GM19372 (cell line): ENCODE data around the gene RAB11FIP2.
"Not testable (repeated sequence)": the region's sequence is repeated elsewhere in the genome, so short reads cannot be mapped to it uniquely, and the experiment has no call there.

ENCODE experiments used
- ATAC-seq: cut with Tn5 transposase; IDR thresholded peaks from one replicate; pipeline ENCODE4 v1.9.1; 2021; ENCODE audit warnings: mild to moderate bottlenecking, low read depth, moderate library complexity; ENCODE audit not compliant: unreplicated experiment

Gene RAB11FIP2, protein sequence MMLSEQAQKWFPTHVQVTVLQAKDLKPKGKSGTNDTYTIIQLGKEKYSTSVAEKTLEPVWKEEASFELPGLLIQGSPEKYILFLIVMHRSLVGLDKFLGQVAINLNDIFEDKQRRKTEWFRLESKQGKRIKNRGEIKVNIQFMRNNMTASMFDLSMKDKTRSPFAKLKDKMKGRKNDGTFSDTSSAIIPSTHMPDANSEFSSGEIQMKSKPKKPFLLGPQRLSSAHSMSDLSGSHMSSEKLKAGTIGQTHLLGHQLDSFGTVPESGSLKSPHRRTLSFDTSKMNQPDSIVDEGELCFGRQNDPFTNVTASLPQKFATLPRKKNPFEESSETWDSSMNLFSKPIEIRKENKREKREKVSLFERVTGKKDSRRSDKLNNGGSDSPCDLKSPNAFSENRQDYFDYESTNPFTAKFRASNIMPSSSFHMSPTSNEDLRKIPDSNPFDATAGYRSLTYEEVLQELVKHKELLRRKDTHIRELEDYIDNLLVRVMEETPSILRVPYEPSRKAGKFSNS

DNA sequence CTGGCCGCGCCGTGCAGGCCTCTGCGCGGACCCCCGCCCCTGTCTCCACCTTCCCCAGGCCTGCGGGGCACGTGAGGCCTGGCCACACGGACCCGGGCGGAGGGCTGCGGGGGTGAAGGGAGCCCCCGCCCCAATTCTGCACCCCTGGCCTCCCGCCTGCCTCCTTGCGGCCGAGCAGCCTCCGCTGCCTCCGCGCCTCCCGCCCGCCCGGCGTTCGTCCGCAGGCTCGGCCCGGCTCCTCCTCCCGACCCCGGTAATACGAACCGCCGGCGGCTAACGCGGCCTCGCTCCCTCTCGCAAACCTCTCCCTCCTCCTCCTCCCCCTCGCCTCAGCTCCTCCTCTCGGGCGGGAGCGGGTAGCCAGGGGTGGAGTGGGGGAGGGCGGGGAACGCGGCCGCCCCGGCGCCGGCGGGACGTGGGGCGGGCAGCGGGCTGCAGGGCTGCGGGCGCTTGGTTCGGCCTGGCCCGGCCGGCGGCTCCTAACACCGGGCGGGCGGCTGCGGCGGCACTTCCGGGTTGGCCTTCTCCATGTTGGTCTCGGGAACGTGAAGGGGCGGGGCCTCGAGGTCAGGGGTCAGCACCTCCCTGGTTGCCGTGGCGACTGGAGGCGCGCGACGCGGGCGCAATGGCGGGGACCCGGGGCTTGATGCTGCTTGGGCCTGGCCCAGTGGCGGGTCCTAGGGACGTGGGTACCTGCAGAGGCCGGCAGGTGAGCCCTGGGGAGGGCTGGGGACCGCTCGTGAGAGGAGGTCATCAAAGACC, at the start of gene RAB11FIP2:
Gene RAB11FIP2 (minus strand): TSS at position 547 of the 762 bp plus-strand sequence. CDS start 778 bp downstream, outside the sequence.
- peak; percentile 90 for ATAC-seq

DNA sequence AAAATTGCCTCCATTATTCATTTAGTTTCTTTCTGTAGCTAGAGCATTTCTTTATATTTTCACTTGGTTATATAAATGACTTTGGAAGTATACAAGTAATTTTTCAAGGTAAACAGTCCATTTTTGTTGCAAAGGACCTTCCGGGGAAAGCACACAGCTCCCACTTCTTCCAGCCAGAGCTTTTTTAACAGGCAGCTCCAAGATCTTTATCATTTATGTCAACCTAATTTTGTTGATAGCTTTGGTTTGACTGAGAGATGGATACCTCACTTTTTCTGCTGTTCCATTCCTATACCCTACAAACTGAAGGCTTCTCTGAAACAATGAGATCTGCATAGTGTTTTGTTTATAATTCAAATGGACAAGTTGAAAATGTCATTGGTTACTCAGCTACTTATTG, 49.3 kb upstream of the RAB11FIP2 start:
- ATAC-seq: no peak

DNA sequence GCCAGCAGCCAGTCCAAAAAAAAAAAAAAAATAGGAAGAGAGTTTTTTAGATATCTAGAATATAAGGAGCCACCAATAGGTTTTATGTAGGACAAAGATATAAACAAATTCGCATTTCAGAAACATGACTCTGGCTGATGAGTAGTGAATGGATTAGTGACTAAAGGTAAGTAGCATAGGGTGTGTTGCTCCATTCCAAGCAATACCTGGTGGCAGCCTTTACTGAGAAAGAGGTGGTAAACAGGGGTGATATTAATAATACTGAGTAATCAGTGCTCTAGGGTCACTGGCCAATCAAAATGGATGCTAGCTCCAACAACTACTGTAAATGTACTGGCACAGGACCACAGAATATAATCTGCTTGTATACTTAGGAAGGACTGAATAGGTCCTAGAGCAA, 45.5 kb upstream of the RAB11FIP2 start:
- no peak for ATAC-seq

DNA sequence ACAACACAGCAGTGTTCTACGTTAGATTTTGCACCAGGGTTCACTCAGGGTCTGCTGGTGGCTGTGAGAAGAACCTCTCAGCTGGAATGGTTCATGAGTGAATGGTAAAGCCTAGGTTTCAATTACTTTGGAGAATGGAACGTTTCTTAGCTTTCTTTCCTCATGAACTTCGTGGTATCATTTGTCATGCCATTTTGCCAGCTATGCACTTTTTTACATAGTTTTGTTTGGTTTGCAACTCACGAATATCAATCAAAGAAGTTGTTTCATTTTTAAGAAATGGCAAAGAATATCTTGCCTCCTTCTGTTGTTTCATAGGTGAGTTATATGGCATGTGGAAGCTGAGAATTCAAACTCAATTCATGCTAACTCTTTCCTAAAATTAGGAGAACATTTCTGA, 34.1 kb upstream of the RAB11FIP2 start:
- ATAC-seq: no peak

DNA sequence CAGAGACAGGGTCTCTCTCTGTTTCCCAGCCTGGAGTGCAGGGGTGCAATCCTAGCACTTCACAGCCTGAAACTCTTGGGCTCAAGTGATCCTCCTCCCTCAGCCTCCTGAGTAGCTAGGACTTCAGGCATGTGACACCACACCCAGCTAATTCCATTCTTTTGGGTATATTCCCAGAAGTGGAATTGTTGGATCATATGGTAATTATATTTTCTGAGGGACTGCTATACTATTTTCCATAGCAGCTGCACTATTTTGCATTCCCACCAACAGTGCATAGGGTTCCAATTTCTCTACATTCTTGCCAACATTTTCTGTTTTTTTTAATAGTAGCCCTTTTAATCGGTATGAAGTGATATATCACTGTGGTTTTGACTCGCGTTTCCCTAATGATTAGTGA, 30.0 kb upstream of the RAB11FIP2 start:
- no peak for ATAC-seq

DNA sequence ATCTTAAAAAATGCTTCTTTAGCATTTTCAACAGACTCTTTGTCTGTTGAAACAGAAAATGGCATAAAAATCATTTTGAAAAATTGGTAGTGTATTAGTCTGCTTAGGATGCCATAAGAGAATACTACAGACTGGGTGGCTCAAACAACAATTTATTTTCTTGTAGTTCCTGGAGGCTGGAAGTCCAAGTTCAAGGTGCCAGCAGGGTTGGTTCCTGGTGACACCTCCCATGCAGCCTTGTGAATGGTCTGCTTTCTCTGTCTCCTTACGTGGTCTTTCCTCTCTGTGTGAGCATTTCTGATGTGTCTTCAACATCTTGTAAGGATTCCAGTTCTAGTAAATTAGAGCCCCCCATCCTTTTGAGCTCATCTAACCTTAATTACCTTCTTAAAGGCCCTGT, 26.1 kb upstream of the RAB11FIP2 start:
- no peak for ATAC-seq

DNA sequence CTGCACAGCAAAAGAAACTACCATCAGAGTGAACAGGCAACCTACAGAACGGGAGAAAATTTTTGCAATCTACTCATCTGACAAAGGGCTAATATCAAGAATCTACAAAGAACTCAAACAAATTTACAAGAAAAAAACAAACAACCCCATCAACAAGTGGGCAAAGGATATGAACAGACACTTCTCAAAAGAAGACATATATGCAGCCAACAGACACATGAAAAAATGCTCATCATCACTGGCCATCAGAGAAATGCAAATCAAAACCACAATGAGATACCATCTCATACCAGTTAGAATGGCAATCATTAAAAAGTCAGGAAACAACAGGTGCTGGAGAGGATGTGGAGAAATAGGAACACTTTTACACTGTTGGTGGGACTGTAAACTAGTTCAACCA, 20.6 kb upstream of the RAB11FIP2 start:
- not testable (repeated sequence) for ATAC-seq

DNA sequence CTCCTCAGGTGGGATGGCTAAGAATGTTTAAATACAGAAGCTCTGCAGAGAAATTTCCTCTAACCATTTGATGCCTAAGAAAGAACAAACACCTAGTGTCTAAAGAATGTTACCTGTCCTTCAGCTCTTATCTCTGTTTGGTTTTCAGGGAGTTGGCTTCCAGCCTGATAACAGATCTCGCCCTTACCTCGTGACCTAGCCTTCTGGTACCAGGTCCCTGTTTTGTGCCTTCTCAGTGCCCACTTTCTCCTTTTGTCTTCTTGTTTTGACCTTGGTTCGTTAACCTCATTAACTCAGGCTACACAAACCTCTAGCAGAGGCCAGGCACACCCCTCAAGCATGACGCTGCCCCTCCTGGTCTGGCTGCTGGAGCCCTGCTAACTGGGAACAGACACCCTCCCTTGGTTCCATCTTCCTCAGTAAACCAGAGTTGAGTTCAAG, 16.1 kb upstream of the RAB11FIP2 start:
- ATAC-seq: no peak

DNA sequence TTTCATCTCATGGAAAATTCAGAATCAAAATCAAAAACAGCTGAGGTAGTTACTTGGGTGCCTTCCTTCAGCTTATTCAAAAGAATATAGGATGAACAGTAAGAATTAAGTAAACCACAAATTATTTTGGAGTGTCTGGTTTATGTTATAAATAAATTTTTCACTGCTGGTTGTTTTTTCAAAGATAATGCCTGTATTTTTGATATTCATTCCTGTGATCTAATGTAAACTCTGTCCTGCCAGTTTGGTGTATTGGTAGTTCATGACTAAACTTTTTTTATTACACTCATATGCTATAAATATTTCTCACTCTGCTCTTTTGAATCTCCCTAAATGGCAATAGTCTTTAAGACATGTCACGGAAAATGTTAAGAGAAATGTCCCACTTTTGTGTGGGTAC, 11.6 kb upstream of the RAB11FIP2 start:
- ATAC-seq: no peak

DNA sequence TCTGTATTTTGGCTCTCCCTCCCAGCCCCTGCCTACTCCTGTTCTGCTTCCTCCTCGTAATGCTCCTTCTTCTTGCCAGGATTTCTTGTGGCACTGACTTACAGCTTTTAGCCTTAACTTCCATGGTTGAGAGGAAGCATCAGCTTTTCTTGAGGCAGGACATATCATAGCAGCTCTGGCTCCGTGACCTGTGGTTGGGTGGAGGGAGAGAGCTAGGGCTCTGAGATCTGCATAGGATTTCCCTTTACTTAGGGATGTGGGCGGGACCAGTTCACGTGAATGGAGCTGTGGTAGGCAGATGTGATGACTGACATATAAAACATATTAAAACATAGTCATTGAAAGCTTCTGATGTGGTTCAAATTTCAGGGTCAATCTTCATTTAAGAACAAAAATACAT, 10.6 kb upstream of the RAB11FIP2 start:
- ATAC-seq: no peak

DNA sequence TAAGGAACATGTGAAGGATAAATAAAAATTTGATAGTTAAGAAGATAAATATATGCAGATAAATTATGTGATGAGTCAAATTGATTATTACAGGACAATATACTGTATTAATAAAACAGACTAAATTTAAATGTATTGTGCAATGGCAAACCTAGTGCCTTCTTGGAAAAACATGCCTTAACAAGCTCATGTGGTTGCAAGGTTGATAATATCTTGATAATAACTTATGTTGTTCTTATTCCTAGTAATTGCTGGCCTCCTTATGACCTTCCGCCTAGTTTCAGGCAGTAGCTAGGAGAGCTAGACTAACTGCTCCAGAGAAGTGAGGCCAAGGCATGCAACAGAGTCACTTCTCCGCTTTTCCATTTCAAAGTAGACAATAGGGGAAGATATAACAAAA, 7.6 kb upstream of the RAB11FIP2 start:
- ATAC-seq: no peak

DNA sequence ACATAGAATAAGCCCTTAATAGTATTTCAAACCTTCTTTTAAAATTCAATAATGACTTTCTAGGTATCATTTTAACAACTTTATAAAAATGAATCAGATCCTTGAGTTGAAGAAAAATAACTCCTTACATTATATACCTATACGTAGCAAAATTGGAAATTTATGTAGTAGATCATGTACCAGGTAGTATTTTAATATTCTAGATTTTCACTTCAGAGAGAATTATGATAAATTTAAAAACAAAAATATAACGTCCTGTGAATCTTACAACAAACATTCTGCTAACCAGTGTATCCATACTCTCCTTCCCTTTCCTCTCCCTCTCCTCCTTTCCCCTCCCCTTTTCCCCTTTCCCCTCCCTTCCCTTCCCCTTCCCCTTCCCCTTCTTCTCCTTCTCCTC, 6.1 kb upstream of the RAB11FIP2 start:
- ATAC-seq: no peak

DNA sequence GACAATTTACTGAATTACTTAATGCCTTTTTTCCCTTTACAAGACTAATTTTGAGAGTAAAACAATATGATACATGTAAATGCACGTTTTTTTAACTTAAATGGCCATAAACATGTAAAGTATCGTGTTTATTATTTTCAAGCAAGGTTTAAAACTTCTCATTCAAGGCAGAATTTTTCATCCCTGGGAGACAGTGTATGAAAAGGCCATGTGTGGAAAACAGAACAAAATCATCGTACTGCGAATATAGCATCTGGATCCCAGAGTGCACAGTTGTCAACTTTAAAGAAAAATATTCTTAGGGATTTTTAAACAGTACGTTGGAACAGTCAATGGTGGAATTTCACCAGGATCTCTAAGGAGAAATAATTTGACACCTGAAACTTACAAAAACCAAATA, 1.1 kb upstream of the RAB11FIP2 start:
- no peak for ATAC-seq

DNA sequence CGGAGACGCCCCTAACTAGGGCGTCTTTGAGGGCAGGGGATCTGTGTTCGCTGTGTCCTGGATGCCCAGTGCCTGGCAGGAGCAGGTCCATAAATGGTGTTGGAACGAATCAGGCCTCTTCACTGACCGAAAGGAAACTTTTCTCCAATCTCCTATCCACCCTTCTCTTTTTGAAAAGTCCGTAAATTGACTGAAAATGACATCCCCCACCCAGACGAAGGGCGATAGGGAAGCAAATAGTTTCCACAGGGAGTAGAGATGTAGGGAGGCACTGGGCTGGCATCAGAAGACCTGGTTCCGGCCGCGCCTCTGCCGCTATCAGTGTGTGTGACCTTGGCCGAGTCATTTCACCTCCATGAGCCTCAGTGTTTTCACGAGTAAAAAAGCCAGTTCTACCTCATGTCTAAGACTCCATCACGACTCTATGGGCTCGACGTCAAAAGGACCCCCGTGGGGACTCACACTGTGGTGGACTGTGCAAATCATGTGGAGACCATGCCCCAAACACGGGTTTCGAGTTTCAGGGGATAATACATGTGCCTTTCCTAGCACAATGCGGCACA, 497 bp upstream of the RAB11FIP2 start:
- no peak for ATAC-seq

DNA sequence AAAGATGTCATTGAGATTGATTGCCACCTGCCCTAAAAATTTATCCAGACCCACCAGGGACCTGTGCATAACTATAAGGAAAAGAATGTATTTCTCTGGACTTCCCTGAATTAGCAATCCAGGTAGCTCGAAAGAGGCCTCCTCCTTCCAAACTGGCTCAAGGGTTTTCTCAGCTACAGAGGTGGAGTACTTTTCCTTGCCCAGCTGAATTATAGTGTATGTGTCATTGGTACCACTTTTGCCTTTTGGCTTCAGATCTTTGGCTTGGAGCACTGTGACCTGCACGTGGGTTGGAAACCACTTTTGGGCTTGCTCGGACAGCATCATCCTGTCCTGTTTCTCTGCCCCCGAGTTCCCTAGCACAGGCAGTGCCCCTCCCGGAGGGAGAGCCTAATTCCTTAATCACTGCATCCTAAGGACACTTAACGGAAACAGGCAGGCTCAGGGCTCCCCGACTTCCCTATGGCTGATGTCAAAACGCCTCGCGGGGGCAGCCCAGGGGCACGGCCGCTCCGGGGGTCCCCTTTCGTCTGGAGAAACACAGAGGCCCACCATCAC, 825 bp downstream of the RAB11FIP2 start:
- ATAC-seq: peak; percentile 22

DNA sequence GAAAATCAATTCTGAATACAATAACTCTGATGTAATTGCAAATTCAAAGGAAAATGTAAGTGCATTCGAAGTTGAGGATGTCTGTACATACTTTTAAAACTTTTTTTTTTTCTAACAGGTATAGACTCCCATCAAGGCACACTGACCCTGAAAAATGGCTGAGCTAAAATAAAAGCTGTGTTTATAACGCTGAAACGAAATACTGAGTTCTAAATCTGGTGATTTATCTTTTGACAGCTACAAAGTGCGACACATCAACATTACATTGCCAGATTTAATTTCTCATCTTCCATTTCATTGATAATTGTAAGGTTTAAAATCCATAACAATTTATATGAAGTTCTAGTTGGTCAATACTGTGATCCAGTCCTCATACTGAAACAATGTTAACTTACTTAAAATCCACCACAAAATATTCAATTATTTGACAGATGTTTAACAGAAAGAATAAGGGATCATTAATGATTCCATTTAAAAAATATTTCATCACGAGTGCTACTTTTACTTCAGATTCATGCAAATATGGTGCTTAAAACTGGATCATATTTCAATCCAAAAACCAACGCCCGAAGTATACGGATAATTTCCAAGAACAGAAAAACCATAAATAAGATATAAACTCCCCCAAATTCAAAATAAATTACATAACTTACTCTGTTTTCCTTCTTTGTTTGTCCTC, 1.4 kb downstream of the RAB11FIP2 start:
- ATAC-seq: no peak

DNA sequence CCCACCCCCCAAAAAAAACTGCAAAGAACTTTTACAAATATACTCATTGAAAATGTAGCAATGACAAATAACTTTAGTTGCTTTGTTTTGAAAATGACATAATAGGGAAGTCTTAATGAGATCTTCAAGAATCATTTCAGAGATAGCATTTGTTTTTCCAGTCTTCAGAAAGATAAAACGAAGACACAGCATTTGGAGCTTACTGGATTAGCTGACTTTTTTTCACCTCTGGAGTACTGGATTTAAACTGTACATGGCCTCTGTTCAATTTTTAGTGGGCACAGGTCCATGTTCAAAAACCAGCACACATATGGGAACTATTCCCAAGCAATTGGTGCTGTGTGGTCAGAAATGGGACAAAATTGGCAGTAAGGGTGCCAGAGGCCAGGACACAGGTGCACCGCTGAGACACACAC, 3.9 kb downstream of the RAB11FIP2 start:
- ATAC-seq: no peak

DNA sequence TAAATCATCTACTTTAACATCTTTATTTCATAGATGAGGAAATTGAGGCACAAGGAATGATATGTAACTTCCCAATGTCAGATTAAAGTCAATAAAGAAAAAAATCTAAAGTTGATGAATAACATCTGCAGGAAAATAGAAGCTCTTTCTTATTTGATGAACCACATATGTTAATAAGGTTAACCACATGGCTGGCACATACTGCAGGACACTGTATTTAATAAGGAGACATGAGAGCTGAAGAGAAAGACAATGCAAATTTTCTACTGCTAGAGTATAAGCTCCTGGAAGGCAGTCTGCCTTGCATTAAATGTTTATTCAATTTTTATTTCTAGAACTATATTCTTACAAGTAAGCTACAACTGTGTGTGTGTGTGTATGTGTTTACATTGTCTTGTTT, 4.4 kb downstream of the RAB11FIP2 start:
- no peak for ATAC-seq

DNA sequence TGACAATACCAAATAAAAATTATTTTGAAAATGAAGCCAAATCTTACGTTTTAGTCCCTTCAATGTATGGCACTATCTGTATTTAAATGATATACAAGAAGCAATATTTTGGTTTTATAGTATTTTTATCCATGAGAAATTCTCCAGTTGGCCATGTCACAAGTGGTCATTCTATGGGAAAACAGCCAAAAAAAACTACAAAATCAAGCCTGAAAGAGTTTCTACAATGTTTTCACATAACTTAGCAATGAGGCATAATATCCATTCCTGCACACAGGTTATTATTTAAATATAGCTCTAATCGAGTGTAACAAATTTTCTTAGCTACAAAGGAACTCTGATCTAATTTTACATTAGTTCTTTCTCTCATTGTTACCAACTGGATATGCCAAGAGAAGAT, 5.4 kb downstream of the RAB11FIP2 start:
- no peak for ATAC-seq

DNA sequence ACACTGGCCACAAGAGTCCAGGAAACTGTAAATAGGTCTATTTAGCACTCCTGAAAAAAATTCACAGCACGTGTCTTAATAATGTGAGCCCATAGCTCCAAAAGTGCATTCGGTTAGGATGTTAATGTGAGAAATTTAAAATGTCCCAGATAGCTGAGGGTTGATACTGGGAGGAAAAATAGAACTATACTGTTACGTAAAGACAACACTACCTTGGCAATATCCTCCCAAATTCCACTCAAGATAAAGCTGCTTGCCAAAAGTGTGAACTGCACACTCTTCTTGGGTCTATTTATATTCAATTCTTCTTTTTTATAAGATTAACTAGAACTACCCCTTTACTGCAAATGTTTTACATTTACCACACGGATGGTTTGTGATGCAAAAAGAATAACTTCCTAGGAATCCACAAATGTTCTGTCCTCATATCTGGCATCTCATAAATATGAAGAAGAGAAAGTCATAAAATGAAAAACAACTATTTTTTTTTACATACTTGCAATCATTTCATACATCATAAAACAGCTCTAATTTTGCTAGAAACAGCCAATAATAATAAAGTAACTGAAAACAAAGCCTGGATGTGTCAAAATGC, 10.4 kb downstream of the RAB11FIP2 start:
- no peak for ATAC-seq
